SK-N-SH treated with all-trans-retinoic acid at 6 μM for 48 hours (cell line): Measurements from ENCODE around the gene FBXO48.

Source experiments
- ATAC-seq: fragments of 200-7000 bp; cut with Tn5 transposase; 3 replicates; pipeline ENCODE4 v1.9.1; 2020; ENCODE audit warnings: mild to moderate bottlenecking, moderate library complexity
- ARNTL ChIP-seq: fragments of 450-650 bp; formaldehyde crosslinking; IDR thresholded peaks from 2 replicates; pipeline ENCODE4 v1.5.0; 2020; ENCODE audit warnings: low read depth, mild to moderate bottlenecking, moderate library complexity, borderline replicate concordance
- BACH2 ChIP-seq: fragments of 250-450 bp; sonication (Bioruptor Pico); IDR thresholded peaks from 2 replicates; pipeline ENCODE4 v1.9.0; 2021; ENCODE audit warnings: mild to moderate bottlenecking, borderline replicate concordance
- CREB5 ChIP-seq: fragments of 250-450 bp; sonication (Bioruptor Pico); IDR thresholded peaks from 2 replicates; pipeline ENCODE4 v1.5.1; 2020; ENCODE audit warnings: low read depth, mild to moderate bottlenecking, moderate library complexity
- ESRRG ChIP-seq: fragments of 250-450 bp; sonication (Bioruptor Pico); IDR thresholded peaks from 2 replicates; pipeline ENCODE4 v1.6.1; 2021; ENCODE audit warnings: mild to moderate bottlenecking
- GLIS3 ChIP-seq: fragments of 250-450 bp; sonication (Bioruptor Pico); IDR thresholded peaks from 2 replicates; pipeline ENCODE4 v1.5.0; 2020; ENCODE audit warnings: mild to moderate bottlenecking, moderate library complexity
- ISL1 ChIP-seq: fragments of 250-450 bp; sonication (Bioruptor Pico); IDR thresholded peaks from 2 replicates; pipeline ENCODE4 v2.1.2; 2022; ENCODE audit warnings: mild to moderate bottlenecking, moderate library complexity
- OSR1 ChIP-seq: fragments of 250-450 bp; sonication (Bioruptor Pico); IDR thresholded peaks from 2 replicates; pipeline ENCODE4 v1.8.0; 2022; ENCODE audit warnings: moderate library complexity, mild to moderate bottlenecking, inconsistent platforms
- PPARA ChIP-seq: fragments of 250-450 bp; sonication (Bioruptor Pico); IDR thresholded peaks from 2 replicates; pipeline ENCODE4 v1.5.0; 2020; ENCODE audit warnings: mild to moderate bottlenecking, borderline replicate concordance
- RARB ChIP-seq: fragments of 250-450 bp; sonication (Bioruptor Pico); IDR thresholded peaks from 2 replicates; pipeline ENCODE4 v1.8.0; 2021; ENCODE audit warnings: mild to moderate bottlenecking, moderate library complexity
- SNAI2 ChIP-seq: fragments of 250-450 bp; sonication (Bioruptor Pico); IDR thresholded peaks from 2 replicates; pipeline ENCODE4 v1.5.0; 2020; ENCODE audit warnings: mild to moderate bottlenecking, moderate library complexity
- TCF4 ChIP-seq: fragments of 250-450 bp; sonication (Bioruptor Pico); IDR thresholded peaks from 2 replicates; pipeline ENCODE4 v1.8.0; 2021; ENCODE audit warnings: mild to moderate bottlenecking, moderate library complexity, borderline replicate concordance
- TOX ChIP-seq: fragments of 250-450 bp; sonication (Bioruptor Pico); IDR thresholded peaks from 2 replicates; pipeline ENCODE4 v1.8.0; 2021; ENCODE audit warnings: mild to moderate bottlenecking, moderate library complexity, borderline replicate concordance
- ZC3H10 ChIP-seq: fragments of 250-450 bp; sonication (Bioruptor Pico); IDR thresholded peaks from 2 replicates; pipeline ENCODE4 v1.5.1; 2021; ENCODE audit warnings: mild to moderate bottlenecking, moderate library complexity
- ZFP3 ChIP-seq: fragments of 250-450 bp; sonication (Bioruptor Pico); IDR thresholded peaks from 2 replicates; pipeline ENCODE4 v1.5.0; 2020; ENCODE audit warnings: mild to moderate bottlenecking, moderate library complexity
- ZFP30 ChIP-seq: fragments of 450-650 bp; formaldehyde crosslinking; IDR thresholded peaks from 2 replicates; pipeline ENCODE4 v1.5.0; 2022; ENCODE audit warnings: mild to moderate bottlenecking, moderate library complexity
- ZNF565 ChIP-seq: fragments of 450-650 bp; formaldehyde crosslinking; conservative IDR thresholded peaks from 2 replicates; pipeline ENCODE4 v1.5.0; 2020; ENCODE audit warnings: low read depth, mild to moderate bottlenecking, moderate library complexity
- ZNF8 ChIP-seq: fragments of 450-650 bp; formaldehyde crosslinking; IDR thresholded peaks from 2 replicates; pipeline ENCODE4 v1.5.0; 2020; ENCODE audit warnings: mild to moderate bottlenecking, moderate library complexity
- TF ChIP-seq, protein P1 (sequence below): fragments of 250-450 bp; sonication (Bioruptor Pico); IDR thresholded peaks from 2 replicates; pipeline ENCODE4 v1.5.0; 2020; ENCODE audit warnings: mild to moderate bottlenecking, moderate library complexity
- TF ChIP-seq, protein P2 (sequence below): fragments of 250-450 bp; sonication (Bioruptor Pico); IDR thresholded peaks from 2 replicates; pipeline ENCODE4 v1.8.0; 2020; ENCODE audit warnings: mild to moderate bottlenecking, moderate library complexity, borderline replicate concordance
- TF ChIP-seq, protein P3 (sequence below): fragments of 250-450 bp; sonication (Bioruptor Pico); IDR thresholded peaks from 2 replicates; pipeline ENCODE4 v1.5.1; 2021; ENCODE audit warnings: mild to moderate bottlenecking, moderate library complexity

Gene FBXO48

GRCh38 chr2:68414452-68414851 is 52.6 kb downstream of the FBXO48 start:
- ATAC-seq: no peak
- TF ChIP-seq ZFP3 (CRISPR knock-in tag) (no peak), TOX (CRISPR knock-in tag) (no peak), RARB (CRISPR knock-in tag) (no peak), SNAI2 (no peak), GLIS3 (CRISPR knock-in tag) (no peak), ZNF565 (CRISPR knock-in tag) (no peak), BACH2 (CRISPR knock-in tag) (no peak), ZC3H10 (CRISPR knock-in tag) (no peak), ESRRG (no peak), PPARA (CRISPR knock-in tag) (no peak), ARNTL (CRISPR knock-in tag) (no peak), CREB5 (no peak), OSR1 (CRISPR knock-in tag) (no peak), ISL1 (no peak), TCF4 (CRISPR knock-in tag) (no peak)
- TF ChIP-seq, protein P1, sequence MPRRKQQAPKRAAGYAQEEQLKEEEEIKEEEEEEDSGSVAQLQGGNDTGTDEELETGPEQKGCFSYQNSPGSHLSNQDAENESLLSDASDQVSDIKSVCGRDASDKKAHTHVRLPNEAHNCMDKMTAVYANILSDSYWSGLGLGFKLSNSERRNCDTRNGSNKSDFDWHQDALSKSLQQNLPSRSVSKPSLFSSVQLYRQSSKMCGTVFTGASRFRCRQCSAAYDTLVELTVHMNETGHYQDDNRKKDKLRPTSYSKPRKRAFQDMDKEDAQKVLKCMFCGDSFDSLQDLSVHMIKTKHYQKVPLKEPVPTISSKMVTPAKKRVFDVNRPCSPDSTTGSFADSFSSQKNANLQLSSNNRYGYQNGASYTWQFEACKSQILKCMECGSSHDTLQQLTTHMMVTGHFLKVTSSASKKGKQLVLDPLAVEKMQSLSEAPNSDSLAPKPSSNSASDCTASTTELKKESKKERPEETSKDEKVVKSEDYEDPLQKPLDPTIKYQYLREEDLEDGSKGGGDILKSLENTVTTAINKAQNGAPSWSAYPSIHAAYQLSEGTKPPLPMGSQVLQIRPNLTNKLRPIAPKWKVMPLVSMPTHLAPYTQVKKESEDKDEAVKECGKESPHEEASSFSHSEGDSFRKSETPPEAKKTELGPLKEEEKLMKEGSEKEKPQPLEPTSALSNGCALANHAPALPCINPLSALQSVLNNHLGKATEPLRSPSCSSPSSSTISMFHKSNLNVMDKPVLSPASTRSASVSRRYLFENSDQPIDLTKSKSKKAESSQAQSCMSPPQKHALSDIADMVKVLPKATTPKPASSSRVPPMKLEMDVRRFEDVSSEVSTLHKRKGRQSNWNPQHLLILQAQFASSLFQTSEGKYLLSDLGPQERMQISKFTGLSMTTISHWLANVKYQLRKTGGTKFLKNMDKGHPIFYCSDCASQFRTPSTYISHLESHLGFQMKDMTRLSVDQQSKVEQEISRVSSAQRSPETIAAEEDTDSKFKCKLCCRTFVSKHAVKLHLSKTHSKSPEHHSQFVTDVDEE (CRISPR knock-in tag): no peak
- TF ChIP-seq, protein P2, sequence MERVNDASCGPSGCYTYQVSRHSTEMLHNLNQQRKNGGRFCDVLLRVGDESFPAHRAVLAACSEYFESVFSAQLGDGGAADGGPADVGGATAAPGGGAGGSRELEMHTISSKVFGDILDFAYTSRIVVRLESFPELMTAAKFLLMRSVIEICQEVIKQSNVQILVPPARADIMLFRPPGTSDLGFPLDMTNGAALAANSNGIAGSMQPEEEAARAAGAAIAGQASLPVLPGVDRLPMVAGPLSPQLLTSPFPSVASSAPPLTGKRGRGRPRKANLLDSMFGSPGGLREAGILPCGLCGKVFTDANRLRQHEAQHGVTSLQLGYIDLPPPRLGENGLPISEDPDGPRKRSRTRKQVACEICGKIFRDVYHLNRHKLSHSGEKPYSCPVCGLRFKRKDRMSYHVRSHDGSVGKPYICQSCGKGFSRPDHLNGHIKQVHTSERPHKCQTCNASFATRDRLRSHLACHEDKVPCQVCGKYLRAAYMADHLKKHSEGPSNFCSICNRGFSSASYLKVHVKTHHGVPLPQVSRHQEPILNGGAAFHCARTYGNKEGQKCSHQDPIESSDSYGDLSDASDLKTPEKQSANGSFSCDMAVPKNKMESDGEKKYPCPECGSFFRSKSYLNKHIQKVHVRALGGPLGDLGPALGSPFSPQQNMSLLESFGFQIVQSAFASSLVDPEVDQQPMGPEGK (CRISPR knock-in tag): no peak
- TF ChIP-seq, protein P3, sequence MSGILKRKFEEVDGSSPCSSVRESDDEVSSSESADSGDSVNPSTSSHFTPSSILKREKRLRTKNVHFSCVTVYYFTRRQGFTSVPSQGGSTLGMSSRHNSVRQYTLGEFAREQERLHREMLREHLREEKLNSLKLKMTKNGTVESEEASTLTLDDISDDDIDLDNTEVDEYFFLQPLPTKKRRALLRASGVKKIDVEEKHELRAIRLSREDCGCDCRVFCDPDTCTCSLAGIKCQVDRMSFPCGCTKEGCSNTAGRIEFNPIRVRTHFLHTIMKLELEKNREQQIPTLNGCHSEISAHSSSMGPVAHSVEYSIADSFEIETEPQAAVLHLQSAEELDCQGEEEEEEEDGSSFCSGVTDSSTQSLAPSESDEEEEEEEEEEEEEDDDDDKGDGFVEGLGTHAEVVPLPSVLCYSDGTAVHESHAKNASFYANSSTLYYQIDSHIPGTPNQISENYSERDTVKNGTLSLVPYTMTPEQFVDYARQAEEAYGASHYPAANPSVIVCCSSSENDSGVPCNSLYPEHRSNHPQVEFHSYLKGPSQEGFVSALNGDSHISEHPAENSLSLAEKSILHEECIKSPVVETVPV (CRISPR knock-in tag): no peak
- TF ChIP-seq, all 23 proteins: peak for 0

DNA sequence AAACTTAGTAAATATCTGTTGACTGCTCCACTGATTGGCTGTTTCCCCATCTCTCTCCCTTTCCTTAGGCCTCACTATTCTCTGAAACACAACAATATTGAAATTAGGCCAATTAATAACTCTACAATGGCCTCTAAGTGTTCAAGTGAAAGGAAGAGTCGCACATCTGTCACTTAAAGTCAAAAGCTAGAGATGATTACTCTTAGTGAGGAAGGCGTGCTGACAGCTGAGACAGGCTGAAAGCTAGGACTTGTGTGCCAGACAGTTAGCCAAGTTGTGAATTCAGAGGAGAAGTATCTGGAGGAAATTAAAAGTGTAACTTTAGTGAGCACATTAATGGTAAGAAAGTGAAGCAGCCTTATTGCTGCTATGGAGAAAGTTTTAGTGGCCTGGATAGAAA is 53.6 kb downstream of the FBXO48 start:
- ATAC-seq: no peak
- TF ChIP-seq, protein P2 (CRISPR knock-in tag): no peak
- no peak for TF ChIP-seq ARNTL (CRISPR knock-in tag)
- TF ChIP-seq, protein P1 (CRISPR knock-in tag): no peak
- TF ChIP-seq ZFP30 (CRISPR knock-in tag): no peak
- TF ChIP-seq ZC3H10 (CRISPR knock-in tag): no peak
- no peak for TF ChIP-seq OSR1 (CRISPR knock-in tag)
- TF ChIP-seq ZNF8 (CRISPR knock-in tag): no peak
- TF ChIP-seq, protein P3 (CRISPR knock-in tag): no peak
- no peak for TF ChIP-seq ESRRG
- TF ChIP-seq RARB (CRISPR knock-in tag): no peak
- TF ChIP-seq PPARA (CRISPR knock-in tag): no peak
- no peak for TF ChIP-seq ZNF565 (CRISPR knock-in tag)
- no peak for TF ChIP-seq SNAI2
- no peak for TF ChIP-seq ISL1
- no peak for TF ChIP-seq BACH2 (CRISPR knock-in tag)
